Stomach (tissue), 9 donors: ENCODE data around the gene TMCO4. TPM values are rescaled to one million over a fixed set of nuclear protein-coding genes. Genes with fewer than 3 reads are reported as not detected.

Source experiments
- DNase-seq, 2 donors: peaks; one replicate each; pipeline versions ENCODE4 v3.0.0 to v3.0.0-alpha.2; 2013 to 2019
- H3K27ac ChIP-seq, 5 donors: fragments of 200-600 bp in 4 of 5; sonication (generic) in 4 of 5; one replicate each; pipeline ENCODE4 v1.5.1; 2013 to 2019; ENCODE audit warnings: mild to moderate bottlenecking in 1 of 5, moderate library complexity in 1 of 5
- H3K27me3 ChIP-seq, 3 donors: fragments of 200-600 bp; sonication (generic); one replicate each; pipeline ENCODE4 v1.5.1; 2017 to 2019; ENCODE audit warnings: mixed run types in 1 of 3
- H3K36me3 ChIP-seq, 4 donors: fragments of 200-600 bp; sonication (generic); 1 replicate in 3 of 4; 2 replicates in 1 of 4; pipeline ENCODE4 v1.5.1; 2016 to 2019
- H3K4me1 ChIP-seq, 4 donors: fragments of 200-600 bp; sonication (generic); one replicate each; pipeline ENCODE4 v1.5.1; 2016 to 2019
- H3K4me3 ChIP-seq, 4 donors: fragments of 200-600 bp; sonication (generic) in 3 of 4; one replicate each; pipeline ENCODE4 v1.5.1; 2016 to 2019; ENCODE audit warnings: mild to moderate bottlenecking in 1 of 4
- H3K9me3 ChIP-seq, 4 donors: fragments of 200-600 bp; sonication (generic); one replicate each; pipeline ENCODE4 v1.5.1; 2016 to 2019
- EP300 ChIP-seq: sonication (generic); formaldehyde crosslinking; IDR thresholded peaks from one replicate; pipeline ENCODE4 v1.6.1; 2017; ENCODE audit warnings: antibody characterized with exemption
- POLR2A ChIP-seq, 4 donors: fragments of 450-650 bp; IDR thresholded peaks; one replicate each; pipeline ENCODE4 v1.6.1; 2016; ENCODE audit warnings: antibody characterized with exemption in 4 of 4, control low read depth in 2 of 4, mild to moderate bottlenecking in 1 of 4, moderate library complexity in 1 of 4
- POLR2AphosphoS5 ChIP-seq, 3 donors: sonication (generic); formaldehyde crosslinking; IDR thresholded peaks; one replicate each; pipeline ENCODE4 v1.6.1; 2016; ENCODE audit warnings: antibody characterized with exemption in 3 of 3
- WGBS, 5 donors: extraction: QIAGEN DNeasy Blood & Tissue Kit in 3 of 5; methylation state at CpG; one replicate each; pipeline versions ENCODE4 v1.1.5 to v1.1.7; 2013 to 2018; 5-methylcytosine and 5-hydroxymethylcytosine counted together
- intact Hi-C: fragments of 100-400 bp; cut with DNase I; formaldehyde crosslinking; loops from one replicate; pipeline ENCODE4 v1.15.1; 2023; ENCODE audit warnings: low total_unique reads
- polyA plus RNA-seq, 3 donors: library from polyadenylated mRNA; stranded (reverse); fragments of 200-250 nt; gene quantifications; one replicate each; pipeline ENCODE4 v1.2.3, GENCODE V29; 2013
- total RNA-seq, 5 donors: library from RNA; depleted of rRNA; stranded (reverse); fragments of >200 nt; gene quantifications; one replicate each; pipeline versions ENCODE4 v1.1.0 to v1.2.3, GENCODE V29; 2014 to 2016
- TF ChIP-seq, protein P1 (sequence below), 7 experiments: fragments of 450-650 bp in 4 of 7; fragments of 200-600 bp in 3 of 7; sonication (generic) in 3 of 7; IDR thresholded peaks; one replicate each; pipeline ENCODE4 v1.5.1; 2016 to 2019; ENCODE audit warnings: antibody characterized with exemption in 7 of 7, control low read depth in 2 of 7, mild to moderate bottlenecking in 1 of 7
- donor health status: healthy with polysubstance abuse.
- donor health status: Bipolar disorder and iron deficiency.
- donor health status: healthy.

TMCO4 gene
- total and polyA plus RNA-seq, 8 donors, result 5.3 to 326 (median 24.2) TPM

DNA sequence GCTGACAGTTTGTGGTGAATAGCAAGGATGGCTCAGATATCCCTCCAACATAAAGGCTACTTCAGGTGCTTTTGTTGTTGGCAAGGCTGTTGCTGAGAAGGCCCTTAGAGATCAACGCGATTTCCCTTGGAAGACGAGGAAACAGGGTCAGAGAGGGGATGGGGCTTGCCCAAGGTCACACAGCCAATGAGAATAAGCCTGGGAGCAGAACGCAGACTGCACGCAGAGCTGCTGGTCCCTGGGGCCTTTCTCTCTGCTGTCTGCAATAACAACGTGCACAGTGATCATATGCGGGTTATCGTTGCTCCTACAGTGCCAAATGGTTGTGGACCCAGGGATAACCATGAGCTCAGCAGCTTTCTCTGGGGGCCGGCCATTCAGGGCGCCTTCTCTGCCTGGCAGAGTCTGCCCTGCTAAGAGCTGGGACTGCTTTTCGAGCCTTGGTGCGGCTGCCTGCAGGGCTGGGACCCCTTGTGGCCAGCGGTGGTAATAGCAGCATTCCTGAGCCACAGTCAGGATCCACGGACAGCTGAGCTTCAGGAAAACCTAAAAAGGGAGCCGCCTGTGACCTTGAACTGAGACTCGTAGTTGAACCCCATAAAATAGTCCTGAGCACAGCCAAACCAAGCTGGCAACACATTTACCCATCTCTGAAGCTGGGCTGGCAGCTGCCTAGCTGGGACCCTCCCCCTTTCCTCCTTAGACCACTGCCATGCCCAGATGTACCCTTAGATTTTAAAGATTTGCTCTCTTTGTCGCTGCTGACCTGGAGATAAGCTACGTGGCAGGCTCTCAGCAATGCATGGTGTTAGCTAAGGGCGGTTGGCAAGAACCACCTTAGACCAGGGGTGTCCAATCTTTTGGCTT, 95.2 kb downstream of the TMCO4 start:
- Histone ChIP-seq H3K27ac (no peak overlapping the region), H3K4me1 (peaks cover 4 to 10% (median 7%) of the 10 kb centered on the region in 4 donors), H3K9me3 (no peaks in the 10 kb centered on the region), H3K27me3 (no peaks in the 10 kb centered on the region), H3K4me3 (no peak overlapping the region), H3K36me3 (peaks cover 8 to 43% (median 36%) of the 10 kb centered on the region in 4 donors)
- DNase-seq, result peak; percentile 70 to 88
- TF ChIP-seq, protein P1, sequence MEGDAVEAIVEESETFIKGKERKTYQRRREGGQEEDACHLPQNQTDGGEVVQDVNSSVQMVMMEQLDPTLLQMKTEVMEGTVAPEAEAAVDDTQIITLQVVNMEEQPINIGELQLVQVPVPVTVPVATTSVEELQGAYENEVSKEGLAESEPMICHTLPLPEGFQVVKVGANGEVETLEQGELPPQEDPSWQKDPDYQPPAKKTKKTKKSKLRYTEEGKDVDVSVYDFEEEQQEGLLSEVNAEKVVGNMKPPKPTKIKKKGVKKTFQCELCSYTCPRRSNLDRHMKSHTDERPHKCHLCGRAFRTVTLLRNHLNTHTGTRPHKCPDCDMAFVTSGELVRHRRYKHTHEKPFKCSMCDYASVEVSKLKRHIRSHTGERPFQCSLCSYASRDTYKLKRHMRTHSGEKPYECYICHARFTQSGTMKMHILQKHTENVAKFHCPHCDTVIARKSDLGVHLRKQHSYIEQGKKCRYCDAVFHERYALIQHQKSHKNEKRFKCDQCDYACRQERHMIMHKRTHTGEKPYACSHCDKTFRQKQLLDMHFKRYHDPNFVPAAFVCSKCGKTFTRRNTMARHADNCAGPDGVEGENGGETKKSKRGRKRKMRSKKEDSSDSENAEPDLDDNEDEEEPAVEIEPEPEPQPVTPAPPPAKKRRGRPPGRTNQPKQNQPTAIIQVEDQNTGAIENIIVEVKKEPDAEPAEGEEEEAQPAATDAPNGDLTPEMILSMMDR (IDR thresholded peaks at IDR 0.05), result peak in 5 of 7 experiments; percentile 63 to 93 (median 91)
- TF ChIP-seq POLR2AphosphoS5 (IDR thresholded peaks at IDR 0.05), result no peak
- WGBS, 5 donors, result 28 to 38% (median 29%) methylated on average over 14 to 19 of the region's 19 CpGs
- intact Hi-C loops, result no loop called here

DNA sequence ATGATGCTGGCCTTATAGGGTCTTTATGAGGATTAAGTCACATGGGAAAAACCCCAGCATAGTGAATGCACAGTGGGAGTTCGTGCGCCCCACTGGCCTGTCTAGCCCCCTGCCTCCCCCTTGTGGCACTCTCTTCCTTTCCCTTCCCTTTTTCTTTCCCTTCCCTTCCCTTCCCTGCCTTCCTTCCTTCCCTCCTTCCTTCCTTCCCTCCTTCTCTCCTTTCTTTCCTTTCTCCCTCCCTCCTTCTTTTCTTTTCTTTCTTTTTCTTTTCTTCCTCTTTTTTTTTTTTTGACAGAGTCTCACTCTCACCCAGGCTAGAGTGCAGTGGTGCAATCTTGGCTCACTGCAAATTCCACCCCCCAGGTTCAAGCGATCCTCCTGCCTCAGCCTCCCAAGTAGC, 96.4 kb downstream of the TMCO4 start:
- no peak for DNase-seq
- 89 to 93% (median 91%) methylated on average over 3 of the region's 3 CpGs for WGBS, 5 donors
- TF ChIP-seq, protein P1 (IDR thresholded peaks at IDR 0.05), result no peak
- TF ChIP-seq POLR2A (IDR thresholded peaks at IDR 0.05), result no peak
- Histone ChIP-seq H3K9me3 (no peaks in the 10 kb centered on the region), H3K36me3 (peaks cover 8 to 49% (median 43%) of the 10 kb centered on the region in 4 donors), H3K27ac (no peak overlapping the region), H3K4me1 (peaks cover 4 to 10% (median 7%) of the 10 kb centered on the region in 4 donors), H3K4me3 (no peak overlapping the region), H3K27me3 (no peaks in the 10 kb centered on the region)
- intact Hi-C loops, result no loop called here

DNA sequence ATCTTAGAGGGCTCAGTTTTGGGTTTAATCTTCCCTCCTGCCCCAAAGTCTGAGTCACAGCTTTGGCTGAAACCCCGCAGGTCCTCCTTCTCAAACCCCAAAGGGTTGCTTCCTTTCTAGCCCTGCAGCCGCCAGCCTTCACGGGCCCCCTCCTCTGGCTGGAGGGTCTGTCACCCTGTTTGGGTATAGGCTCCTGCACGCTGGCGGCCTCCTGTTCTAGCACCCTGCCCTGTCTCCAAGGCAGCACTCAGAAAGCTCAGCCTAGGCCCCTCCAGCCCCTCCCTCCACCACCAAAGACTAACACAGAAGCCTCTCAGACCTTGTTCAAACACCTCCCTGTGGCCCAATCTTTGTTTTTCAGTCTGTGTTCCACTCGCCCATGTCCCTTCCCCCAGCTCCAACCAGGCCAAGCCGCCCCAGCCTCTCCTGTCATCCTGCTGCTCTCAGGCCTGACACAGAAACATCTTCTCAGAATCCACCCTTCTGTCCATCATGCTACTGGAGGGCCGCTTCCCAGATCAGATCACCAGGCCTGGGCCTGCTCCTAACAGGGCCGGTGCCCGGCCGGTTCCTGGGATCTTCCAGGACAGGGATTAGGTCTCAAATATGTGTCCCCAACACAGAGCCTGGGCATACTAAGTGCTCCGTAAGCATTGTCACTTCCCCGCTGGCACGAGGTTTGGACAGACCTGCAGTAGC, 99.5 kb downstream of the TMCO4 start:
- WGBS, 5 donors, result 91 to 96% (median 95%) methylated on average over 14 of the region's 14 CpGs
- Histone ChIP-seq H3K27ac (no peak overlapping the region), H3K36me3 (peaks cover 8 to 64% (median 54%) of the 10 kb centered on the region in 4 donors), H3K4me1 (peaks cover 4 to 10% (median 7%) of the 10 kb centered on the region in 4 donors), H3K9me3 (no peaks in the 10 kb centered on the region), H3K27me3 (no peaks in the 10 kb centered on the region), H3K4me3 (no peak overlapping the region)
- no peak for TF ChIP-seq POLR2A (IDR thresholded peaks at IDR 0.05)
- TF ChIP-seq, protein P1 (IDR thresholded peaks at IDR 0.05), result no peak
- no peak for TF ChIP-seq POLR2AphosphoS5 (IDR thresholded peaks at IDR 0.05)
- no peak for TF ChIP-seq EP300
- intact Hi-C loops, result no loop called here
- no peak for DNase-seq

DNA sequence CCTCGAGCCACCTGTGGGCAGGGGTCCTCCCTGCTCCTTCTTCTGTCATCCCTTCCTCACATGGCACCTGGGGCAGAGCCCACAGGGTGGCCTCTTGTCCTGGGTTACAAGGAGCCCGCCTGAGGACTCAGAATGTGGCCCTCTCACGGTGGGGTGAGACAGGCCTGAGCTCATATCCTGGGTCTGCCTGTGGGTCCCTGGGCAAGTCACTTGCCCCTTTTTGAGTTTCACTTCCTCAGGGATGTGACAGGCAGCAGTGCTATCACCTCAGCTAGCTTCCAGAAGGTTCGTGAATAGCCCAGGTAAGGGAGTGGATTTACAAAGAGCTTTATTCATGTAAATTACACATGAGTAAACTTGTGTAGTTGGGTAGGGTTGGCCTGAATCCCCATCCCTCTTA, 101.5 kb downstream of the TMCO4 start:
- H3K36me3 ChIP-seq, result peaks cover 20 to 84% (median 74%) of the 10 kb centered on the region in 4 donors
- WGBS, 5 donors, result 67 to 91% (median 86%) methylated on average over 3 to 4 of the region's 4 CpGs
- H3K4me3 ChIP-seq, result no peak overlapping the region
- intact Hi-C loops, result no loop called here
- H3K27me3 ChIP-seq, result no peaks in the 10 kb centered on the region
- TF ChIP-seq, protein P1 (IDR thresholded peaks at IDR 0.05), result no peak
- no peak for TF ChIP-seq POLR2AphosphoS5 (IDR thresholded peaks at IDR 0.05)
- TF ChIP-seq EP300, result no peak
- TF ChIP-seq POLR2A (IDR thresholded peaks at IDR 0.05), result no peak
- H3K9me3 ChIP-seq, result no peaks in the 10 kb centered on the region
- H3K27ac ChIP-seq, result no peak overlapping the region
- no peaks in the 10 kb centered on the region for H3K4me1 ChIP-seq
- DNase-seq, result no peak
